GM12872 (cell line): ENCODE data around the gene CFLAR.

Source experiments
- TF ChIP-seq, protein P1 (sequence below): IDR thresholded peaks from 3 replicates; pipeline ENCODE4 v1.5.1; 2011; ENCODE audit warnings: low read depth, mild to moderate bottlenecking, low read length, moderate library complexity; ENCODE audit not compliant: insufficient read depth

The CFLAR gene

DNA sequence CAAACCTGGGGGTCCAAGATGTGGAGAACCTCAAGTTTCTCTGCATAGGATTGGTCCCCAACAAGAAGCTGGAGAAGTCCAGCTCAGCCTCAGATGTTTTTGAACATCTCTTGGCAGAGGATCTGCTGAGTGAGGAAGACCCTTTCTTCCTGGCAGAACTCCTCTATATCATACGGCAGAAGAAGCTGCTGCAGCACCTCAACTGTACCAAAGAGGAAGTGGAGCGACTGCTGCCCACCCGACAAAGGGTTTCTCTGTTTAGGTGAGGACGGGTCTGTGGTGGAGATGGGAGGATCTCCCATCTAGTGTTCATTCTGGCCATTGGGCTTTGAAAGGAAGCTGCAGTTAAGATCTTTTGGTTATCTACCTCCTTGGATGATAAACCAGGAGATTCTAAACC lies 69.9 kb downstream of the CFLAR start:
- TF ChIP-seq, protein P1, sequence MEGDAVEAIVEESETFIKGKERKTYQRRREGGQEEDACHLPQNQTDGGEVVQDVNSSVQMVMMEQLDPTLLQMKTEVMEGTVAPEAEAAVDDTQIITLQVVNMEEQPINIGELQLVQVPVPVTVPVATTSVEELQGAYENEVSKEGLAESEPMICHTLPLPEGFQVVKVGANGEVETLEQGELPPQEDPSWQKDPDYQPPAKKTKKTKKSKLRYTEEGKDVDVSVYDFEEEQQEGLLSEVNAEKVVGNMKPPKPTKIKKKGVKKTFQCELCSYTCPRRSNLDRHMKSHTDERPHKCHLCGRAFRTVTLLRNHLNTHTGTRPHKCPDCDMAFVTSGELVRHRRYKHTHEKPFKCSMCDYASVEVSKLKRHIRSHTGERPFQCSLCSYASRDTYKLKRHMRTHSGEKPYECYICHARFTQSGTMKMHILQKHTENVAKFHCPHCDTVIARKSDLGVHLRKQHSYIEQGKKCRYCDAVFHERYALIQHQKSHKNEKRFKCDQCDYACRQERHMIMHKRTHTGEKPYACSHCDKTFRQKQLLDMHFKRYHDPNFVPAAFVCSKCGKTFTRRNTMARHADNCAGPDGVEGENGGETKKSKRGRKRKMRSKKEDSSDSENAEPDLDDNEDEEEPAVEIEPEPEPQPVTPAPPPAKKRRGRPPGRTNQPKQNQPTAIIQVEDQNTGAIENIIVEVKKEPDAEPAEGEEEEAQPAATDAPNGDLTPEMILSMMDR = no peak

DNA sequence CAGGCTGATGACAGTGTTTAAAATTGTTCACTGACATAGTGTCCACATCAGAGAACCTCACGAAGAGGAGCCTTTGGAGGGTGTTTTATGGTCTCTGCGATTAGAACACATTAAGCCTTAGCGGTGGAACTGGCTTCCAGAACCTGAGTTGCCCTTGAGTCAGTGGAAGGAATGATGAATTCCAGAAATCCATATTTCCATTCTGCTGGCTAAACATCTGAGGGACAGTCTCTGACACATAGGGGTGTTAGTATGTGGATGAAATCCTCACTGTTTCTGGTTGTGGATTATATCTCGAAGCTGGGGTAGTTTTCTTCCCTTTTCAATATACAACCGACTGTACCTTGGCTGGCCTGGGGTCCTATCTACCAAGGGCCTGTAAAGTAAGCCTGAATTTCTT lies 71.0 kb downstream of the CFLAR start:
- TF ChIP-seq, protein P1 = no peak

DNA sequence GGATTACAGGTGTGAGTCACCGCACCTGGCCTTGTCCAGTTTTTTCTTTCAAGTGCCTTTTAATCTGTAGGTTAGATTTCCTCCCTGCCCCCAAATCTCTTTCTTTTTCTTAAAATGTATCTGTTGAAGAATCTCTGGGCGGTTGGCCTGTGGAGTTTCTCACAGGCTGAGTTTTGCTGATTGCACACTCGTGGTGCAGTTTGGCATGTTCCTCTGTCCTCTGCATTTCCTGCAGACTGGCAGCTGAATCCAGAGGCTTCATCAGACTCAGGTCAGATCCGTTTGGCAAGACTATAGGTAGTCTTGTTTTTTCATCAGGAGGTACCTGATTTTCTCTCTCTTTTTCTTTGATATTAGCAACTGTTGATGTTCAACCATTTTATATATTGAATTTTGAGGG lies 72.5 kb downstream of the CFLAR start:
- TF ChIP-seq, protein P1 = no peak

DNA sequence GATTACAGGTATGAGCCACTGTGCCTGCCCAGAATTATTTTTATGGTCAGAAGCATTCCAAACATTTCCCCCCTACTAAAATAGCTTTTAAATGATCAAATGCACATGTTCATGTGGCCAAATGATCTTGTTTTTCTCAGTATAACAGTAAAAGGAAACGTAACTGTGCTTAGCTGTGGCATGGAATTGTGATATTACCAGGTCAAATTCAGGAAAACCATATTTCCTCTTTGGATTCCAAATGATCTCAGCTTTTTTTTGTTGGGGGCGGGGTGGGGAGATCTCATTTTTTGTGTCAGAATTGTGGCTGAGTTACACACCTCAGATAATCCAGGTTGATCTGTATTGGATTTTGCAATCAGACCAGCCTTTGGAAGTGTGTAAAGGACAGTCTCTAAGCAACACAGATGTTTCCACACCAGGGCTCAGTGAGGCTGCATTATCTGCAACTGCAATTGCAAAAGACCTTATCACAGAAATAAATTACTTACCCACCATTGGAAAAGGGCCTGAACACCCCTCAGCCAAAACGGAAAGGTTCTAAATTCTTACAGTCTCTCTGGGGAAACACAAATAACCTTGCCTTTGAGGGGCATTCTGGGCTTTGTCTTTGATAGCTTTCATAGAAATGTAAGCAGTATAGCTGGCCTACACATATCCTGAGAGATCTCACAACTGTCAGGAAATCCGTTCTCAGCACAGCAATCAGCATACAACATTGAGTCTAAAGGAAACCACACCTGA lies 75.3 kb downstream of the CFLAR start:
- TF ChIP-seq, protein P1 = no peak

DNA sequence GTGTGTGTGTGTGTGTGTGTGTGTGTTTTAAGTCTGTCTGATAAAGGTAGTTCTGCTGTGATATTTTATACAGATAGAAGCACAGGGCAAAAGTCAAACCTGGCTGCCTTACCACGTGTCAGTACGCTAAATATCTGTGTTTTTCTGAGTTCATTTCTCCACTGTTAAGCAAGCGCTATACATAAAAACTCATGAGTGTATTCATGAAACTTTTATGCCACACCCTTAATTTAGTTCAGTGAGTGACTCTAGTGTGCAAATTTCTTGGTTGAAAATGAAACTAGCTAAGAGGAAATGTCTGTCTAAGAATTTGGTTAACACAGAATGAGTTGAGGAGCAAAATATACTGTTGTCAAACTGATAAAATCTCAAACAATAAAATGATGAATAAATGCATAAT lies 78.1 kb downstream of the CFLAR start:
- TF ChIP-seq, protein P1 = no peak

DNA sequence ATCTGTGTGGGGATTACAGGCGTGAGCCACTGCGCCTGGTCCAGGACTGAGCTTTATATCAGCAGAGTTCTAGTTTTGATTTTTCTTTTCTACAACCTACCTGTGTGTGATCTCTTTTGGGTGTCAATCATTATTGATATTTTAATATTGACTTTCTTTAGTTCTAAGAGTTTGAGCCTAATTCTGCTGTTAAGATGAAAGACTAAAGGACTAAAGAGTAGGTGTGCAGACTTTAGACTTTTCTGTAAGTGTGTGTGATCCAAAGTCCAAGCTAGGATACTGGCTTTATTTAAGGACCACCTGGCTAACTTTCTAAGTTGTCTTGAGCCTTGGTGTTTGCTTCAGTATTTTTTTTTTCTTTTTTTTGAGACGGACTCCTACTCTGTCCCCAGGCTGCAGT lies 79.4 kb downstream of the CFLAR start:
- TF ChIP-seq, protein P1 = no peak

DNA sequence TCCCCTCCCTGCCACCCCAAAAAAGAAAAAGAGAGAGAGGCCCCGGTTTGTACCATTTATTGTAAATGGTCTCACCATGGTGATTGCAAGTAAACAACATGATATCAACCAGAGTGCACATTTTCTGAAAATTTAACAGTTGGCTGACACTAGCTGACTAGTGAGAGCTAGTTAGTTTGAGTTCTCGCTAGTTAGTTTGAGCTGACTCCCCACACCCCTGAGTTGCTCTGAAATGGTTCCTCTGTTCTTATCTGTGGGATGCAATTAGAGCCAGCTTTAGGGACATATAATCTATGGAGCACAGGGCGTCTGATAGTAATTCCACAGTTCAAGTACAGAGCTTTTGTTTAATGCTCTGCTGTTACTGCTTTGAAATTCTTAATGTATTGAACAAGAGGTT lies 80.0 kb downstream of the CFLAR start:
- TF ChIP-seq, protein P1 = no peak

DNA sequence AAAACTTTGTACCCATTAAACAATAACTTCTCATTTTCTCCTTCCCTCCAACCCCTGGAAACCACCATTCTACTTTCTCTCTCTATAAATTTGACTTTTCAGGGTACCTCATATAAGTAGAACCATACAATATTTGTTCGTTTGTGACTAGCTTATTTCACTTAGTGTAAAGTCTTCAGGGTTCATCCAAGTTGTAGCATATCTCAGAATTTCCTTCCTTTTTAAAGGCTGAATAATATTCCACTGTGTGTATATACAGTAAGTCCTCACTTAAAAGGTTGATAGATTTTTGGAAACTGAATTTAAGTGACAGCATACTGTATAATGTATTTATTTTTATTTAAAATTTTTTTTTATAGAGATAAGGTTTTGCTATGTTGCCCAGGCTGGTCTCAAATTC lies 80.8 kb downstream of the CFLAR start:
- TF ChIP-seq, protein P1 = no peak
